ENCODE data around the gene DLGAP5. TPM values are rescaled to one million over a fixed set of nuclear protein-coding genes. Genes with fewer than 3 reads are reported as not detected.

Gene DLGAP5
- polyA plus RNA-seq, 1 donor, result 11.6 TPM

- Histone ChIP-seq H3K4me1 (ENCODE audit: control insufficient read depth, insufficient read depth, low read length) (peaks cover 24% of the 10 kb centered on the region), H3K4me3 (ENCODE audit: low read length) (no peak overlapping the region), H3K27ac (ENCODE audit: low read length) (peak overlapping the region; percentile 10), H3K9me3 (ENCODE audit: control insufficient read depth, low read depth, low read length) (no peaks in the 10 kb centered on the region), H3K27me3 (ENCODE audit: control insufficient read depth, insufficient read depth, low read length) (no peaks in the 10 kb centered on the region), H3K36me3 (ENCODE audit: control insufficient read depth, insufficient read depth, low read length) (peaks cover 76% of the 10 kb centered on the region)
- no peak for DNase-seq
- WGBS (ENCODE audit: insufficient coverage, low lambda C conversion rate), result 41% methylated on average over 2 of the region's 2 CpGs
Measured at GRCh38 chr14:55142466-55142865, 48.9 kb downstream of the DLGAP5 start.

GRCh38 chr14:55141825-55142224 lies 49.6 kb downstream of the DLGAP5 start:
- peak in 1 of 2 donors; percentile 73 for DNase-seq
- H3K36me3 ChIP-seq (ENCODE audit: control insufficient read depth, insufficient read depth, low read length), result peaks cover 79% of the 10 kb centered on the region
- no peak overlapping the region for H3K4me3 ChIP-seq (ENCODE audit: low read length)
- H3K4me1 ChIP-seq (ENCODE audit: control insufficient read depth, insufficient read depth, low read length), result peaks cover 30% of the 10 kb centered on the region
- H3K27ac ChIP-seq (ENCODE audit: low read length), result peak overlapping the region; percentile 48
- no peaks in the 10 kb centered on the region for H3K9me3 ChIP-seq (ENCODE audit: control insufficient read depth, low read depth, low read length)
- no CpG with 5 or more reads among the region's 3 CpGs for WGBS (ENCODE audit: insufficient coverage, low lambda C conversion rate)
- no peaks in the 10 kb centered on the region for H3K27me3 ChIP-seq (ENCODE audit: control insufficient read depth, insufficient read depth, low read length)

- no peaks in the 10 kb centered on the region for H3K9me3 ChIP-seq (ENCODE audit: control insufficient read depth, low read depth, low read length)
- peak overlapping the region; percentile 14 for H3K27ac ChIP-seq (ENCODE audit: low read length)
- H3K4me1 ChIP-seq (ENCODE audit: control insufficient read depth, insufficient read depth, low read length), result peaks cover 46% of the 10 kb centered on the region
- no peak overlapping the region for H3K4me3 ChIP-seq (ENCODE audit: low read length)
- H3K36me3 ChIP-seq (ENCODE audit: control insufficient read depth, insufficient read depth, low read length), result peaks cover 72% of the 10 kb centered on the region
- no CpG with 5 or more reads among the region's 4 CpGs for WGBS (ENCODE audit: insufficient coverage, low lambda C conversion rate)
- H3K27me3 ChIP-seq (ENCODE audit: control insufficient read depth, insufficient read depth, low read length), result no peaks in the 10 kb centered on the region
- no peak for DNase-seq
Measured at GRCh38 chr14:55139696-55140509, 51.5 kb downstream of the DLGAP5 start.

- no peak for DNase-seq
- no peaks in the 10 kb centered on the region for H3K27me3 ChIP-seq (ENCODE audit: control insufficient read depth, insufficient read depth, low read length)
- H3K36me3 ChIP-seq (ENCODE audit: control insufficient read depth, insufficient read depth, low read length), result peaks cover 70% of the 10 kb centered on the region
- no peaks in the 10 kb centered on the region for H3K9me3 ChIP-seq (ENCODE audit: control insufficient read depth, low read depth, low read length)
- peaks cover 53% of the 10 kb centered on the region for H3K4me1 ChIP-seq (ENCODE audit: control insufficient read depth, insufficient read depth, low read length)
- peak overlapping the region; percentile 14 for H3K27ac ChIP-seq (ENCODE audit: low read length)
- H3K4me3 ChIP-seq (ENCODE audit: low read length), result no peak overlapping the region
Measured at GRCh38 chr14:55139141-55139540, 52.2 kb downstream of the DLGAP5 start.

DNA sequence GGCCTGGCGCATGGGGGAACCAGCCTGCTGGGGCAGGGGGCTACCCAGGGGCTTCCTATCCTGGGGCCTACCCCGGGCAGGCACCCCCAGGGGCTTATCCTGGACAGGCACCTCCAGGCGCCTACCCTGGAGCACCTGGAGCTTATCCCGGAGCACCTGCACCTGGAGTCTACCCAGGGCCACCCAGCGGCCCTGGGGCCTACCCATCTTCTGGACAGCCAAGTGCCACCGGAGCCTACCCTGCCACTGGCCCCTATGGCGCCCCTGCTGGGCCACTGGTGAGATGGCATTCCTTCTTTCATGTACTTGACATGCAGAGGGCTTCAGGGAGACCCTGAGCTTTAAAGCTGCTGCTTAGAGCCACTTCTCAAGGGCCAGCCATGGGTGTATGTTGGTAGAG lies 53.3 kb downstream of the DLGAP5 start:
- no peak overlapping the region for H3K4me3 ChIP-seq (ENCODE audit: low read length)
- H3K27ac ChIP-seq (ENCODE audit: low read length), result peak overlapping the region; percentile 43
- WGBS (ENCODE audit: insufficient coverage, low lambda C conversion rate), result no CpG with 5 or more reads among the region's 7 CpGs
- DNase-seq, result no peak
- no peaks in the 10 kb centered on the region for H3K27me3 ChIP-seq (ENCODE audit: control insufficient read depth, insufficient read depth, low read length)
- H3K9me3 ChIP-seq (ENCODE audit: control insufficient read depth, low read depth, low read length), result no peaks in the 10 kb centered on the region
- peaks cover 63% of the 10 kb centered on the region for H3K4me1 ChIP-seq (ENCODE audit: control insufficient read depth, insufficient read depth, low read length)
- H3K36me3 ChIP-seq (ENCODE audit: control insufficient read depth, insufficient read depth, low read length), result peaks cover 68% of the 10 kb centered on the region

DNA sequence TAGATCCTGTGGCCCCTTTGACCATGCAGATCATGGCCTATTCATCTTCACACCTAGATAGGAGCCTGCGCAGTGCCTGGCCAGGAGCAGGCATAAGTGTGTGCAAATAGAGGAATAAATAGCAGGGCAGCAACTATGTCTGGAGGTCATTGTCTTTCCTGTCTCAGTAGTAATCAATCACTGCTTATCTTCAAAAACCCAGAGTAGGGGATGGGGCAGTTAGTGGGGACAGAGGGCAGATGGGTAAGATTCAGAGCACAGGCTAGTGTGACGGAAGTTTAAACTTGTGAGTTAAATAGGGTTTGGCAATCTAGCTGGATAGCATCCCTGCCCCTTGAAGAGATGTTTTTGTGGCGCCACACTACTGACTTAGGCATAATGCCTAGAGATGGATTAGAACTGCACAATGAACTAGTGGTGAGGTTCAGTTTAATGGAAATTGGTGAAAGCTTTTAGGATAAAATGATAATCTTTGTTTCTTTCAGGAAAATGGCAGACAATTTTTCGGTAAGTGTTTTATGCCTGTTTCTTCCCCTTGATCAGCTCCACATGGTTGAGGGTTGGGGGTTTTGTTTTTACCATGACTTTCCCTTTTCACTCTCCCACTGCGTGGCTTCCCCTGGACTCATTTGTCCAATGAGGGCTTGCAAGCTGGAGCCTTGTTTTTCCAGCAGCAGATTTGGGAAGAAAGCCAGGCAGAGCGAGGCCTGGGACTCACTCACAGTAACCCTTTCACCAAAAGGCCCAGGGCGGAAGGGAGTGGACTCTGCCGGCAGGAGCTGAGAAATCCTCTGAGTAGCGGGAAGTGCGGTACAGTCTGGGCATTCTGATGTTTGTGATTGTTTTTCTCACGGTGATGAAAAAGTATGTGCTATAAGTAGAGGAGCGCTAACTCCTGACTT lies 54.2 kb downstream of the DLGAP5 start:
- WGBS (ENCODE audit: insufficient coverage, low lambda C conversion rate), result 45% methylated on average over 3 of the region's 12 CpGs
- Histone ChIP-seq H3K4me3 (ENCODE audit: low read length) (no peak overlapping the region), H3K36me3 (ENCODE audit: control insufficient read depth, insufficient read depth, low read length) (peaks cover 62% of the 10 kb centered on the region), H3K4me1 (ENCODE audit: control insufficient read depth, insufficient read depth, low read length) (peaks cover 64% of the 10 kb centered on the region), H3K27me3 (ENCODE audit: control insufficient read depth, insufficient read depth, low read length) (no peaks in the 10 kb centered on the region), H3K9me3 (ENCODE audit: control insufficient read depth, low read depth, low read length) (no peaks in the 10 kb centered on the region), H3K27ac (ENCODE audit: low read length) (peak overlapping the region; percentile 43)
- DNase-seq, result peak in 1 of 2 donors; percentile 59

GRCh38 chr14:55136241-55136640 lies 55.1 kb downstream of the DLGAP5 start:
- WGBS (ENCODE audit: insufficient coverage, low lambda C conversion rate), result 33% methylated on average over 1 of the region's 3 CpGs
- H3K27ac ChIP-seq (ENCODE audit: low read length), result peak overlapping the region; percentile 4
- H3K4me3 ChIP-seq (ENCODE audit: low read length), result peak overlapping the region; percentile 4
- H3K27me3 ChIP-seq (ENCODE audit: control insufficient read depth, insufficient read depth, low read length), result no peaks in the 10 kb centered on the region
- no peak for DNase-seq
- peaks cover 66% of the 10 kb centered on the region for H3K36me3 ChIP-seq (ENCODE audit: control insufficient read depth, insufficient read depth, low read length)
- H3K4me1 ChIP-seq (ENCODE audit: control insufficient read depth, insufficient read depth, low read length), result peaks cover 63% of the 10 kb centered on the region
- no peaks in the 10 kb centered on the region for H3K9me3 ChIP-seq (ENCODE audit: control insufficient read depth, low read depth, low read length)

GRCh38 chr14:55133416-55133815 lies 58.0 kb downstream of the DLGAP5 start:
- WGBS (ENCODE audit: insufficient coverage, low lambda C conversion rate), result 7% methylated on average over 3 of the region's 4 CpGs
- peaks cover 46% of the 10 kb centered on the region for H3K4me1 ChIP-seq (ENCODE audit: control insufficient read depth, insufficient read depth, low read length)
- DNase-seq, result peak in 1 of 2 donors; percentile 53
- peaks cover 46% of the 10 kb centered on the region for H3K36me3 ChIP-seq (ENCODE audit: control insufficient read depth, insufficient read depth, low read length)
- no peaks in the 10 kb centered on the region for H3K9me3 ChIP-seq (ENCODE audit: control insufficient read depth, low read depth, low read length)
- peak overlapping the region; percentile 88 for H3K4me3 ChIP-seq (ENCODE audit: low read length)
- H3K27ac ChIP-seq (ENCODE audit: low read length), result peak overlapping the region; percentile 96
- no peaks in the 10 kb centered on the region for H3K27me3 ChIP-seq (ENCODE audit: control insufficient read depth, insufficient read depth, low read length)

GRCh38 chr14:55131370-55132137 lies 59.8 kb downstream of the DLGAP5 start:
- WGBS (ENCODE audit: insufficient coverage, low lambda C conversion rate), result 50% methylated on average over 1 of the region's 7 CpGs
- peak in 1 of 2 donors; percentile 82 for DNase-seq

DNA sequence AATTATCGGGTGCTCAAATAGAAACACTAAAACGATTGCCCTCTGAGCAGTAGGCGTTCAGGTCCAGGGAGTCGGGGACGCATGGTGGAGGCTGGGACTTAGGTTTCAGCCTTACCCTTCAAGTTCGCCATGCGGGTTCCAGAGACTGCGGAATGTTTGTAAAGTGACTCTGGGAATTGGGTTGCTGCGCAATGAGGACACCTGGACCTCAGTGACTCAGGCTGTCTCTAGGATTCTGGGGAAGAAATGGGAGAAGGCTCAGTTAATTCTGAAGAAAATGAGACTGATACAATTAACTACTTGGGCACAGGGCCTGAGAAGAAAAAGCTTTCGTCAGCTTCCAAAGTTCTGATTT lies 61.2 kb downstream of the DLGAP5 start:
- no peak for DNase-seq
- Histone ChIP-seq H3K4me1 (ENCODE audit: control insufficient read depth, insufficient read depth, low read length) (peaks cover 44% of the 10 kb centered on the region), H3K27me3 (ENCODE audit: control insufficient read depth, insufficient read depth, low read length) (no peaks in the 10 kb centered on the region), H3K27ac (ENCODE audit: low read length) (peak overlapping the region; percentile 96), H3K9me3 (ENCODE audit: control insufficient read depth, low read depth, low read length) (no peaks in the 10 kb centered on the region), H3K36me3 (ENCODE audit: control insufficient read depth, insufficient read depth, low read length) (peaks cover 28% of the 10 kb centered on the region), H3K4me3 (ENCODE audit: low read length) (peak overlapping the region; percentile 88)
- WGBS (ENCODE audit: insufficient coverage, low lambda C conversion rate), result no CpG with 5 or more reads among the region's 10 CpGs

More at GRCh38 chr14:55131370-55132137, 59.8 kb downstream of the DLGAP5 start:
- H3K4me3 ChIP-seq (ENCODE audit: low read length), result peak overlapping the region; percentile 88
- peaks cover 28% of the 10 kb centered on the region for H3K36me3 ChIP-seq (ENCODE audit: control insufficient read depth, insufficient read depth, low read length)
- peaks cover 40% of the 10 kb centered on the region for H3K4me1 ChIP-seq (ENCODE audit: control insufficient read depth, insufficient read depth, low read length)
- peak overlapping the region; percentile 96 for H3K27ac ChIP-seq (ENCODE audit: low read length)
- H3K9me3 ChIP-seq (ENCODE audit: control insufficient read depth, low read depth, low read length), result no peaks in the 10 kb centered on the region
- no peaks in the 10 kb centered on the region for H3K27me3 ChIP-seq (ENCODE audit: control insufficient read depth, insufficient read depth, low read length)

All from large intestine (tissue), 3 donors.